Measurements from ENCODE around the gene SIK3.

Gene SIK3

GRCh38 chr11:116925050-116925449 lies 173.2 kb downstream of the SIK3 start:
- no peak for DNase-seq

DNA sequence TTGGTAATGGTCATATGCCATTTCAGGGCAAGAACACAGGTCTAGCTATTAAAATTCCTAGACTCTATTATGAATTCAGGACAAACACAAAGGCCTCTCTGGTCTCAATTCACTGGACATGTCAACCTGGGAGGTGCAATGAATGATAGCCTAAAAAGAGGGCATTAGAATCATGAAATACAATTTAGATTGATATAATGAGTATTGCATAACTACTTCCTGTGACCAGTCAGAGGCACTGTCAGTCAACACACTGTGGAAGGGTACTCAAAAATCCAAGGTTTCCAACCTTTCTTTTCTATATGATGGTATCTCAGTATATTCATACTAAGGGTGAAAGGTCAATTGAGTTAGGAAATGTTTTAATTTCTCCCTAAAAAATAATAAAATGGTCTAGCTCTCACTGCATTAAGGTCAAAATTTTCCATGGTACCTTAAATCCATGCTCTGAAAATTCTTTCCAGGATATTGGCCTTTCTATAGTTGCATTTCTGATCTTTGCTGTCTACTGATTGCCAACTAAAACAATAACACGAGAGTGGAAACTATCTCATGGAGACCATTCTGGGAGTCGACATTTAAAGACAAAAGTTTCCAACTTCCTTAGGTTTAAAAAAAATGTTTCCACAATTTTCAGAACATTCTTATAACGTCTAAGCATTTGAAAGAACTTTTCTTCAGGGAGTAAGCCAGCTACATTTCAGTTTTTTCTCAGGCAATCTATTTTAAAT lies 179.1 kb downstream of the SIK3 start:
- no peak for DNase-seq

DNA sequence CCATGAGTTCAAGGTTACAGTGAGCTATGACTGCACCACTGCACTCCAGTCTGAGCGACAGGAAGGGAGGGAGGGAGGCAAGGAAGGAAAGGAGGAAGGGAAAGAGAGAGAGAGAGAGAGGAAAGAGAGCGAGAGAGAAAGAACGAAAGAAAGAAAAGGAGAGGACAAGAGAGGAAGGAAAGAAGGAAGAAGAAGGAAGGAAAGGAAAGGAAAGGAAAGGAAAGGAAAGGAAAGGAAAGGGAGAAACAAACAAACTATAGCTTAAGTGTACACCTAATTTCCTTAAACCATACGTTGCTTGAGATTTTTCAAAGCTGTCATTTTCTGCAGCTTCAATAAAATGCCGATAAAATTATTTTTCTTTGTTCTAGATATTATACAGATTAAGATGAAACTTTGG lies 180.6 kb downstream of the SIK3 start:
- no peak for DNase-seq

DNA sequence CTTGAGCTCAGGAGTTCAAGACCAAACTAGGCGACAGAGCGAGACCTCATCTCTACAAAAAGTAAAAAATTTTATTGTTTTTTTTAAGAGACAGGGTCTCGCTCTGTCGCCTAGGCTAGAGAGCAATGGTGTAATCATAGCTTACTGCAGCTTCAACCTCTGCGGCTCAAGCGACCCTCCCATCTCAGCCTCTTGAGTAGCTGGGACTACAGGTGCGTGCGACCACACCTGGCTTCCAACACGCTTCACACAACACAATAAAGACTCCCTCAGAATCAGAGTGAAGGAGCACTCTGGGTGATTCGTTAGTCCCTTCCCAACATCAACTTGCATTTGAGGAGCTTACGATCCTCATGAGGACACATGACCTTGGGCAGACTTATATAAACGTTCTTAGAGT lies 181.3 kb downstream of the SIK3 start:
- DNase-seq: no peak

- no peak for DNase-seq
These were observed 182.2 kb downstream of the SIK3 start for GRCh38 chr11:116916052-116916451.

GRCh38 chr11:116913000-116913399 lies 185.2 kb downstream of the SIK3 start:
- DNase-seq: peak; percentile 77

DNA sequence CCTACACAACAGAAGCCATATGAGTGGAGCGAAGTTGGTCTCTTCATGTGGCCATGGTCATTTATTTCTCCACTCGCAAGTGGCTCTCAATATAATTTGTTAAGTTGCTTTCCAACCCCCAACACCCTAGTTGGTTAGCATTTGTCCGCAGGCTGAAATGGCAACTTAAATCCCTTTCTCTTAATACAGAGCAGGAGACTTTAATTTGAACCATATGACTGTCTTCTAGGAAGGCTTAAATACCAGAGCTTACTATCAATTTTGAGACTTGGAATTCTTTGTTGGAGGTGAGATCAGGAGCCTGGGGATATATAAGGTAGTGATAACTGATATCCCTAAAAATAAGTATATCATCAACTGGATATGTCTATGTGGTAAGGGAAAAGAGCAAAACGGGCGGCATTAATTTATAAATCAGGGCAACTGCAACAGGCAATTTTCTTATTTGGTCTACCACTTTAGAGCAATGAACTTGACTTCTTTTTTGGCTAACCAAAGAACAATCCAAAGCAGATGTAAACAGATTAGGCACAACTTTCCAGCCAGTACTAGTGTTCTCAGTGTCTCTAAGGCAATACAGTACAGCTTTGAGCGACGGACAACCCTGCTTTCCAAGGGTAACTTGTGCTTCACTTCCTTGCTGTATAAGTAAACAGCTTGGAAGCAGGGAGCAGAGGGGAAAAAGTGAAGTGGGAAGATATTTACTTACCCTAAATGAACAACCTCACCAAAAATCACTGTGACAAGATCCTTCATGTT lies 186.1 kb downstream of the SIK3 start:
- peak; percentile 61 for DNase-seq

DNA sequence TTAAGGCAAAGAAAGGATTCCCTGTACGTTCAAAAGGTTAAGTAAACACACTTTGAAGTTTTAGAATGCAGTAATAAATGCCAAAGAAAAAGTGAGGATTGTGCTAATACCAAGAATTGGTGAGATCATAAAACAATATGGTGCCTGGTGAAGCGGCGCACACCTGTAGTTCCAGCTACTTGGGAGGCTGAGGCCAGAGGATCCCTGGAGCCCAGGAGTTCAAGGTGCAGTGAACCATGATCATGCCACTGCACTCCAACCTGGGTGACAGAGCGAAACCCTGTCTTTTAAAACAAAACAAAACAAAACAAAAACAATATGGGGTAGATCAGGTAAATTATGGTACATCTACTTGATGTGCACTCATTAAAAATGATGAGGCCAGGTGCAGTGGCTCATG lies 187.4 kb downstream of the SIK3 start:
- DNase-seq: no peak

DNA sequence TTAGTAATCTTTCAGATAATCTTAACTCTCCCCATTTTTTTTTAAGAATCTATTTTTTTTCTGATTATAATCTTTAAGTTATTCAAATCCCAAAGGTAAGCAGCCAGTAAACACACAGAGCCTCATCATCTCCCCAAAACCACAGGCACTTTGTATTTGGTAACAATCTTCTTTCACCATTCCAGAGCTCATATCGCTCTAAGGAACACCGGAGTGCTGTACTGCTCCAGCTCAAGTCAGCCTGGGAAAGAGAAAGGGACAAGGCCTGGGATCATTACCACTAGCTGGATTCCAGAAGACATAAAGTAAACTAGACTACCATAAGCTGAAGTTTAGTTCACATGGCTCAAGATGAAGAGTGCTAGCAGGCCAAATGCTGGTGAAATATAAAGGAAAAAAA lies 187.8 kb downstream of the SIK3 start:
- DNase-seq: peak; percentile 32

DNA sequence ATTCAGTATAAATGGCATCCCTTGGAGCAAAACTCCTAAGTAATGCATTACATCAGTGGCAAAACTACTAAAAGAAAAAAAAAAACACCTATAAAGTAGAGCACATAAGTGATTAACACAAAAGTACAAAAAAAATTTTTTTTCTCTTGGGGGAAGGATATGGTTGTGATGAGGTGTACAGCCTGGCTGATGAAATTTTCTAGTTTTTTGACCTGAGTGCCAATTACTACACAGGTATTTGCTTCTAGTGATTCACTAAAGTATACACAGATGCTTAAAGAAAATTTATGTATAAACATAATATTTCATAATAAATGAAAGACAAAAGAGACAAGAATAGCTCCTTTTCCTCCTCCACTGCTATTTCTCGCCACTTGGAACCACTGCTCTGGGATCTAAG lies 189.0 kb downstream of the SIK3 start:
- DNase-seq: no peak

DNA sequence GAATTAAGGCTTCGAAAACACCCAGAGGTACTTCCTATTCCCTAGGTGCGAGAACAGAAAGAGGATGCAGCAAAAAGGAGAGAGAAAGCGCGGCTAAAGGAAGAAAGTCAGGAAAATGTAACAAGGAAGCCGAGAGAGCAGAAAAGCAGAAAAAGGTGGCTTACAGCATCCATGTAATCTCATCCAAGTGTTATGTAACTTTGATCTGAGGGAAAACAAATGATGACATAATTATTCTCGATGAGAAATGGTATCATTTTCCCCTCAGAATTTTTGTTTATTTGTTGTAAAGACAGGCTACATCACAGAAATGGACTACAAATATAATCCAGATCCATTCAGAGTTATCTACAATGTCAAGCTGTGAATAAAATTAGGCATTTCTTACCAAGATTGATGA lies 191.7 kb downstream of the SIK3 start:
- no peak for DNase-seq

DNA sequence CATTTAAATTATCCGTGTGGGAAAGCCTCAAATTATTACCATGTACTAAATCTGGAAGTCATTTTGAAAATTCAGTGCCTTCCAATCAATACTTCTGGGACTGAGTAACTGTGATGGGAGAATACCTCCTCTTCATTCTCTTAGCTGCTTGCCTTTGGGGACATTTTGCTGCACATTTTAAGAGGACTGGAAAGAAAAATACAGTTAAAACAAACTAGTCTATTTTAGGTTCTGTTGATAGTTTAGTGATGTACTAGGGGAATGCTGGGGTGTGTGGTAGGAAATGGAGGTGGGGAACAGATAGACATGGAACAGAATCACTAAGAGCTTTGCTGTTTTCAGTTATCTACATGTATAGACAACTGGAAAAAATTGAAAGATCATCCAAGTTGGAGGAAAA lies 195.1 kb downstream of the SIK3 start:
- DNase-seq: no peak

- no peak for DNase-seq
These were observed 196.1 kb downstream of the SIK3 start for GRCh38 chr11:116901964-116902688.

DNA sequence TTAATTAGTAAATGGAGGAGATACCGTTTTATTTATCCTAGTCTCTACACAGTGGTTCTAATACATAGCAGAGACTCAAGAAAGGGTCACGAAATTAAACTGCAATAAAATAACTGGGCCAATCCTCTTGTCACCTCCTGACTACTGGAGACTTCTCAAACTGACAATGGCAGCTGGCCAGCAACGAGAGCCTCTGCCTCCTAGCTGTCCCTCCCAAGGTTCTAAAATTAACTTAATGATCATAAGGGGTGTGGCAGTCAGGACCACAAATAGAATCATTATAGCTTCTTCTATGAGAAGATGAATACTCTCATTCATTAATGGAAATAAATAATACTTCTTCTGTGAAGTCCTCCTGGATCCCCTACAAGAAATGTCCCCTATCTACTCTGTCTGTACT lies 197.0 kb downstream of the SIK3 start:
- no peak for DNase-seq

DNA sequence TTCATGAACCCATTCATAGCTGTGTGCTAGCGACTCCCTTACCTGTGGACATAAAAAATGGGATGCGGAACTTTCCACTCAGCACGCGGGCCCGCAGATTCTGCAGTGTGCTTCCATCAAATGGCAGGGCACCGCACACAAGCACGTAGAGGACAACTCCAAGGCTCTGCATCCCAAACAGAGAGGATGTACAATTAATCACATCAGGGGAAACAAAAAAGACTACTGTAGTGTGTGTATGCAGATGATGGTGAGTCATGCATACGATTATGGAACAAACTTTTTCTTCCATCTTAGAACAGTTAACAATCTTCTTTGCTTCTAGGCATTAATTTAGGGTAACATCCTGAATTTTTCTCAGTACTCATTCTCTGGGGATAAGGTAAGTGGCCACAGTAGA lies 202.0 kb downstream of the SIK3 start:
- DNase-seq: no peak

- peak; percentile 27 for DNase-seq
These were observed 203.0 kb downstream of the SIK3 start for GRCh38 chr11:116895048-116895757.

DNA sequence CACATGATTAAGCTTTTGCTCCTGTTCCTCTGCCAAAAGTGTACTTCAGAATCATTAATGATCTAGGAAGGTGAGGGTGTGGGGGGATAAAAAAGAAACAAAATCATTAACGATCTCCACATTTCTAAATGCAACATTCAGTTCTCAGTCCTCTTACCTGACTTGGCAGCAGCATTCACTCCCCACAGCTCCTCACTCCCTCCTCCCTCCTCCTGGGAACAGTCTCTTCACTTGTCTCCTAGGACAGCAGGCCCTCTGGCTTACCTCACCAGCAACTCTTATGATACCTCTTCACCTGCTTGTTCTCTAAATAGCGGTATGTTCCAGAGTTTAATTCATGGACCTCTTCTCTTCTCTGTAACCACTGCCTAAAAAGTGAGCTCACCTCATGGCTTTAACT lies 204.3 kb downstream of the SIK3 start:
- DNase-seq: no peak

GRCh38 chr11:116893437-116893836 lies 204.8 kb downstream of the SIK3 start:
- no peak for DNase-seq

GRCh38 chr11:116892374-116892773 lies 205.9 kb downstream of the SIK3 start:
- DNase-seq: no peak

DNA sequence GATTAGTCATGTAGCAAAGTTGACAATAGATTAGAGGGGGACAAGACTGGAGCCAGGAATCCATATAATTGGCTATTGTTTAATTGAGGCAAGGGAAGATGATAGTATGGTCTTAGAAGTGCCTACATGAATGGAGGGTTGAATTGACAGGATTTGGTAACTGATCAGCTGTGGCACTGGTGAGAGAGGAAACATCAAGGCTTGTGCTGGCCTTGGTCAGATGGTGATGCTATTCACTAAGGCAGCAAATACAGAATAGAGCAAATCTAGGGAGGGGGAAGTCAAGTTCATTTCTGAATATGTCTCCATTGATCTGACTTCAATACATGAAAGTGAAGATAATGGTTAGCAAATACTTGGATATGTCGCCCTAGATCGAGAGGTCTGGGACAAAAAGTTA lies 206.5 kb downstream of the SIK3 start:
- DNase-seq: no peak

DNA sequence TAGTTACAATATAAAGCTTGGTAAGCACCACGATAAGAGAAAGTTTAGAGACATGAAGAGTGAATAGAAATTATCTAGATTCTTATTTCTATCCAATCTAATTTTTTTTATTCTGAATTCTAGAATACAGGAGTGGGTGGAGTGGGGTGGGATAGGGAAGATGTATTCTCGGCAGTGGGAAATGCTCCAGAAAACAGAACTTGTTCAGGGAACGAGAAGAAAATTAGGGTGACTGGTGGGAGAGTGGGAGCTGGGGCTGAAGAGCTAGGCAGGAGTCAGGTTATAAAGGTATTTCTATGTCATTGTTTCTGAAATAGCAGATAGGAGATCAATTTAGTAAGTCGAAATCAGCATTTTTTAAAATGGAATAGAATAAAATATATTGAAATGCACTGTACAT lies 207.6 kb downstream of the SIK3 start:
- no peak for DNase-seq

DNA sequence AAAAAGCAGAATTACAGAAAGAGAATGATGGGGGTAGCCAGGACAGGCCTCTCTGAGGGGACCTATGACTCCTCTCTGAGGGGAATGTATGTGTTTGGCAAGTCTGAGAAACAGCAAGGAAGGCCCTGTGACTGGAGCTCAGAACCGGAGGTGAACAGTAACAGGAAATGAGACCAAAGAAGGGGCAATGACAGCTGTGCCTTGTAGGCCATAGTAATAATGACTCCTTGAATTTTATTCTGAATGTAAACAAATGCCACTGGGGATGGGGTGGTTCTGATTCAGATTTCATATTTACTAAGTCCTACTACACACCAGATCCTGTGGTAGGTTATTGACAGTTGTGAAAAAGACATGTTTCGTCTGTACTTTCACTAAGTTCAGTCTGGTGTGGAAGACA lies 208.0 kb downstream of the SIK3 start:
- no peak for DNase-seq

GRCh38 chr11:116888884-116889549 lies 209.2 kb downstream of the SIK3 start:
- DNase-seq: no peak

Data from fibroblast of upper back skin (primary cell).